Kidney (tissue), 14 donors: Measurements from ENCODE around the gene RABL6. TPM values are rescaled to one million over a fixed set of nuclear protein-coding genes. Genes with fewer than 3 reads are reported as not detected.
"Not testable (repeated sequence)": the region's sequence is repeated elsewhere in the genome, so short reads cannot be mapped to it uniquely, and the experiment has no call there.

Source experiments
- DNase-seq, 5 donors: peaks; one replicate each; pipeline ENCODE4 v3.0.0-alpha.2; 2013 to 2020
- FAIRE-seq: peaks from 2 replicates; lab custom pipeline; 2012; peaks lifted over from hg19 to GRCh38; lab: Jason Lieb, UNC
- H3K27ac ChIP-seq, 2 donors: one replicate each; pipeline ENCODE4 v1.7.0; 2013; ENCODE audit warnings: low read depth in 2 of 2, low read length in 2 of 2, inconsistent platforms in 1 of 2
- H3K27me3 ChIP-seq: one replicate; pipeline ENCODE4 v1.7.1; 2013; ENCODE audit warnings: low read length, inconsistent platforms; ENCODE audit not compliant: control insufficient read depth, insufficient read depth
- H3K36me3 ChIP-seq, 3 donors: one replicate each; pipeline versions ENCODE4 v1.7.0 to v1.7.1; 2013; ENCODE audit warnings: low read length in 3 of 3, control low read depth in 1 of 3, inconsistent platforms in 1 of 3; ENCODE audit not compliant: insufficient read depth in 3 of 3, control insufficient read depth in 2 of 3
- H3K4me1 ChIP-seq, 3 donors: one replicate each; pipeline versions ENCODE4 v1.7.0 to v1.7.1; 2013; ENCODE audit warnings: low read length in 3 of 3, inconsistent platforms in 1 of 3, low read depth in 1 of 3; ENCODE audit not compliant: control insufficient read depth in 2 of 3, insufficient read depth in 2 of 3
- H3K4me3 ChIP-seq, 3 donors: one replicate each; pipeline versions ENCODE4 v1.7.0 to v1.8.1; 2013; ENCODE audit warnings: low read length in 3 of 3, control low read depth in 1 of 3, inconsistent platforms in 1 of 3
- H3K9ac ChIP-seq, 3 donors: one replicate each; pipeline versions ENCODE4 v1.7.0 to v1.7.1; 2013; ENCODE audit warnings: low read length in 3 of 3, control low read depth in 1 of 3, inconsistent platforms in 1 of 3
- H3K9me3 ChIP-seq, 3 donors: one replicate each; pipeline versions ENCODE4 v1.7.0 to v1.7.1; 2013; ENCODE audit warnings: low read length in 3 of 3, control low read depth in 1 of 3, inconsistent platforms in 1 of 3; ENCODE audit not compliant: control insufficient read depth in 2 of 3, insufficient read depth in 1 of 3
- intact Hi-C: fragments of 100-400 bp; cut with DNase I; formaldehyde crosslinking; loops from one replicate; pipeline ENCODE4 v1.11.1; 2022
- polyA plus RNA-seq: library from polyadenylated mRNA; stranded (reverse); fragments of 350-450 nt; fragmentation: Illumina TruSeq; extraction: RNeasy Lipid Tissue Mini Kit (QIAGEN cat#74804); gene quantifications from one replicate; pipeline ENCODE4 v1.2.3, GENCODE V29; 2014; ENCODE audit warnings: low read depth, low replicate concordance; ENCODE audit not compliant: insufficient read depth
- total RNA-seq: library from RNA; stranded (reverse); fragmentation: NEBNext Ultra II Directional; extraction: Animal tissue kit (Norgen Biotek cat#: 25700); gene quantifications from one replicate; pipeline ENCODE4 v1.2.1, GENCODE V29; 2021
- TF ChIP-seq, protein P1 (sequence below): IDR thresholded peaks from 3 replicates; pipeline ENCODE4 v1.5.1; 2012; ENCODE audit warnings: mild to moderate bottlenecking, moderate library complexity, borderline replicate concordance; ENCODE audit not compliant: insufficient read depth; ENCODE audit errors: extremely low read depth
- donor health status: control.
- donor health status: control.
- donor health status: control.
- donor health status: control.
- donor health status: control.
- donor health status: DM: yes; HTN: yes; CAD: no.
- donor health status: Normal renal cell carcinoma (clear cell type).

RABL6 gene
- total and polyA plus RNA-seq, 2 donors from 2014 or later: 60.4 to 70.3 TPM

DNA sequence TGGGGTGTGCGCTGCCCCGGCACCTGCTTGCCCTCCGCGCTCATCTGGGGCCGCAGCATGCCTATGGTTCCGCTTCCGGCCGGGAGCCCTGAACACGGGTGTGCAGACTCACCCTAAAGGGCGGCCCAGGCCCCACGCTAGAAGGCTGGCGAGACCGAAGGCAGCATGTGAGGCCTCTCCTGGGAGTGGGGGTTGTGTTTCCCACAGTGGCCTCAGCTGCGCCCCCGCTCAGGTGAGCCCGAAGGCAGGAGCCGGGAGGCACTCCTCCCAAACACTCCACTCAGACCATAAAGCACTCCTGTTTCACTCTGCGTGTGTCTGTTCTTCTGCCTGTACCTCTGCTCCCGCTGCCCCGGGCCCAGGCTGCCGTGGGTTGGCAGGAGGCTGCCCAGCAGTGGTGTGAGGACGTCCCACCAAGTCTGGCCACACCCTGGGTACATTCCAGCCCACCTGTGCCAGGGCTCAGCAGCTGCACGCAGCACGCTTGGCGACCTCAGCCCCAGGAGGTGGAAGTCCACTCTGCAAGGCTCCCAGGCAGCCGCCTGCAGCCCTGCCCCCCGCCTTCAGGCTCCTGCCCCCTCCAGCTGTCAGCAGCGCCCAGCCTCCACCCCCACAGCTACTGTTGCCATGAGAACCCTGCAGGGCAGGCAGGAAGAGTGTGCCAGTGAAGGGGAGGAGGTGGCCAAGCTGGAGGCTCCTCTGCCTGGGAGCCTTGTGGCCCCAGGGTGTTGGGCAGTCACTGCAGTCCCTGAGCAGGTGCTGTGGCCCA is 33.3 kb downstream of the RABL6 start:
- intact Hi-C loops: loop anchor here (10.0 kb wide), 1 partner anchor 104 kb away; the partner anchor contains the start of genes C8G and FBXW5
- peak overlapping the region in 1 of 2 donors; percentile 51 for H3K27ac ChIP-seq
- TF ChIP-seq, protein P1, sequence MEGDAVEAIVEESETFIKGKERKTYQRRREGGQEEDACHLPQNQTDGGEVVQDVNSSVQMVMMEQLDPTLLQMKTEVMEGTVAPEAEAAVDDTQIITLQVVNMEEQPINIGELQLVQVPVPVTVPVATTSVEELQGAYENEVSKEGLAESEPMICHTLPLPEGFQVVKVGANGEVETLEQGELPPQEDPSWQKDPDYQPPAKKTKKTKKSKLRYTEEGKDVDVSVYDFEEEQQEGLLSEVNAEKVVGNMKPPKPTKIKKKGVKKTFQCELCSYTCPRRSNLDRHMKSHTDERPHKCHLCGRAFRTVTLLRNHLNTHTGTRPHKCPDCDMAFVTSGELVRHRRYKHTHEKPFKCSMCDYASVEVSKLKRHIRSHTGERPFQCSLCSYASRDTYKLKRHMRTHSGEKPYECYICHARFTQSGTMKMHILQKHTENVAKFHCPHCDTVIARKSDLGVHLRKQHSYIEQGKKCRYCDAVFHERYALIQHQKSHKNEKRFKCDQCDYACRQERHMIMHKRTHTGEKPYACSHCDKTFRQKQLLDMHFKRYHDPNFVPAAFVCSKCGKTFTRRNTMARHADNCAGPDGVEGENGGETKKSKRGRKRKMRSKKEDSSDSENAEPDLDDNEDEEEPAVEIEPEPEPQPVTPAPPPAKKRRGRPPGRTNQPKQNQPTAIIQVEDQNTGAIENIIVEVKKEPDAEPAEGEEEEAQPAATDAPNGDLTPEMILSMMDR: no peak
- no peak for FAIRE-seq
- peak; percentile 86 to 91 (median 89) for DNase-seq
- H3K4me3 ChIP-seq: no peak overlapping the region
- H3K4me1 ChIP-seq: peaks cover 0 to 22% (median 7%) of the 10 kb centered on the region in 3 donors
- no peaks in the 10 kb centered on the region for H3K27me3 ChIP-seq
- no peaks in the 10 kb centered on the region for H3K9me3 ChIP-seq
- H3K36me3 ChIP-seq: no peaks in the 10 kb centered on the region
- no peak overlapping the region for H3K9ac ChIP-seq

DNA sequence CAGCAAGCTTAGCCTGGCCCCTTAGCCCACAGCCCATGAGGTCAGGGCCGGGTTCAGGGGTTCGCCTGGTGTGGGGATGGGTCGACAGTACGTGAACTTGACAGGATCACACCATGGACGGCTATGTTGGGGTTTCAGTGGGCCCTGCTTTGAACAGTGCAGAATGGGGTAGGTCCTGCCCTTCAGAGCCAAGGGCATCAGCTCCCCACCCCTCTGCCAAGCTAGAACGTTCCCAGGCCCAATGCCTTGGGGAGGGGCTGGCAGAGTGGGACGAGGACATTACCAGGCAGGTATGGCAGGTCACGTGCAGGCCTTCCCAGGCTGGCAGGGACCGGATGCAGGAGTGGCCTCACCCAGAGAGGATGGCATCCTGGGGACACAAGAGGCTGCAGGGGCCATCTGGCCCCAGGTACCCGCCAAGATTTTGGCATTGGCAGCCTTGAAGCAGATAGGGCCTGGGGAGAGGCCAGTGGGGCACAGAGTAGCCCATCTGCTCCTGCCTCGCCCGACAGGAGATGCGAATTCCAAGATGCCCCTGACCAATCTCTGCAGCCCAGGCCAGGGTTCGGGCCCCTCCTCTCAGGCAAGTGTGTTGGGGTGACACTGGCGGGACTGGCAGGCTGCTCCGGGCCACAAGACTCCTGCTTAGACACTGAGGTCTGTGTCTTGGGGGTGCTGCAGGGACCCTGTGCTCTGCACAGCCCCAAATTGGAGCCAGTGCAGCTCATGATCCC is 34.1 kb downstream of the RABL6 start:
- not testable (repeated sequence) for H3K4me3 ChIP-seq, H3K36me3 ChIP-seq, H3K9ac ChIP-seq, DNase-seq, H3K9me3 ChIP-seq, H3K27me3 ChIP-seq, FAIRE-seq
- intact Hi-C loops: loop anchor here (10.0 kb wide), 1 partner anchor 103 kb away; the partner anchor contains the start of genes C8G and FBXW5
- peak overlapping the region in 1 of 2 donors; percentile 51 for H3K27ac ChIP-seq
- peaks cover 0 to 25% (median 7%) of the 10 kb centered on the region in 3 donors for H3K4me1 ChIP-seq

DNA sequence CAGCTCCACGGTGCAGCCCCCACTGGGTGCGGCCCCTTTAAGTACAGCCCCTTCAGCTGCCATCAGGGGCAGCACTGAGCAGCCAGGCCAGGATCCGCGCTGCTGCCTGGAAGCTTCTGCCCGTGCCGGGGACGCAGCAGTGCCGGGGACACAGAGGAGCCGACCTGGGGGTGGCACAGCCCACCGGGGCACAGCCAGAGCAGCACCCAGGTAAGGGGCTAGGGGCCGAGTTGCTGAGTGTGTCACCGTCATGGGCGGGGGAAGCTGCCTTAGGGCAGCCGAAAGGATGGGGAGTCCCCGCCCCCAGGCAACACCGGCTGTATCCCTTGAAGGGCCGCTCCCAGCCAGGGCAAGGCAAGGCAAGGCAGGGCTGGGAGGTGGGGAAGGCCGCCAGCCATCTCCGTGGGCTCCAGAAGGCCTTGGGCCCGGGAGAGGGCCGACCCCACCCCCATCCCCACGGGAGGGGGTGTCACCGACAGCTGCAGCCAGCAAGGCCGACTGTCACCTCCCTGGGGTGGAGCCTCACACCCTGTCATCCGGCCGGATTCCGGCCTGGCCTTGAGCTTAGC is 34.7 kb downstream of the RABL6 start, which contains the start of gene AJM1:
Gene AJM1 (plus strand): TSS at position 99 of the 569 bp plus-strand sequence. CDS start 1,937 bp downstream, outside the sequence.
- intact Hi-C loops: loop anchor here (10.0 kb wide), 1 partner anchor 102 kb away; the partner anchor contains the start of genes C8G and FBXW5

DNA sequence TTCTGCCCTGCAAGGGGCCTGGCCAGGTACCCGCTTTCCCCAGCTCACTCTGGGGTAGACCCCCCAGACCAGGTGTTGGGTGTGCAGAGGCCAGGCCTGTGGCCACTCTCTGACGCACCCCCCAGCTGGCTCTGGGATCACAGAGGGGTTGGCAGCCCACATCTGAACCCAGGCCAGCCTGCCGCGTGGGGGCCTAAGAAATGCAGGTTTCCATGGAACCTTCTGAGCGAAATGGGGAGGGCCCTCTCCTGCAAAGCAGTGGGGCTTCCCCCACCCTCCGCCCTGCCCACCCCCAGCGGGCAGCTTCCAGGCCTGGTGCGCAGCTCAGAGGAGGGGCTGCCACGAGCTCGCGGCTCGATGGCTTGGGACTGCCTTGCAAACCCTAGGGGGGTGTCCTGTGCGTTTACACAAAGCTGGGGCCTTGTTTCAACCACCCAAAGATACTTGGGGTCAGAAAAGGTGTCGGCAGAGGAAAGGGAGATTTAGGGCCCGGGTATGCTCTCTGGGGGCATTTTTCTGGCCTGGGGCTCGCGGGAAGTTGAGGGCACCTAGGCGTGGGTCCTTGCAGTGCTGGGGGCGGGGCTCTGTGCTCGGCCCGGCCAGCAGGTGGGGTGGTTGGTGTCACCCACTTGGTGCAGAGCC is 35.5 kb downstream of the RABL6 start:
- DNase-seq: peak in 1 of 5 donors; percentile 68
- FAIRE-seq, H3K36me3 ChIP-seq, H3K9ac ChIP-seq, H3K9me3 ChIP-seq, H3K27ac ChIP-seq, H3K4me3 ChIP-seq, H3K27me3 ChIP-seq: not testable (repeated sequence)
- intact Hi-C loops: loop anchor here (10.0 kb wide), 1 partner anchor 102 kb away; the partner anchor contains the start of genes C8G and FBXW5
- H3K4me1 ChIP-seq: peaks cover 0 to 33% (median 7%) of the 10 kb centered on the region in 3 donors

More for the DNA sequence above, 34.7 kb downstream of the RABL6 start, which contains the start of gene AJM1:
- H3K4me1 ChIP-seq: peaks cover 0 to 26% (median 7%) of the 10 kb centered on the region in 3 donors
- H3K9me3 ChIP-seq, FAIRE-seq, H3K9ac ChIP-seq, H3K36me3 ChIP-seq, H3K27me3 ChIP-seq: not testable (repeated sequence)
- TF ChIP-seq, protein P1: peak; percentile 88
- peak within 1 kb of the TSS in 2 of 3 donors; percentile 16 to 44 for H3K4me3 ChIP-seq
- DNase-seq: peak; percentile 86 to 92 (median 91)
- peak within 1 kb of the TSS in 1 of 2 donors; percentile 51 for H3K27ac ChIP-seq
